GM12874 (cell line): ENCODE results near the gene ERO1A.

Experiments
- CTCF ChIP-seq: IDR thresholded peaks from 2 replicates; pipeline ENCODE4 v1.5.1; 2011; ENCODE audit warnings: low read depth, mild to moderate bottlenecking, control low read depth, low read length, moderate library complexity; ENCODE audit not compliant: insufficient read depth

Gene ERO1A

DNA sequence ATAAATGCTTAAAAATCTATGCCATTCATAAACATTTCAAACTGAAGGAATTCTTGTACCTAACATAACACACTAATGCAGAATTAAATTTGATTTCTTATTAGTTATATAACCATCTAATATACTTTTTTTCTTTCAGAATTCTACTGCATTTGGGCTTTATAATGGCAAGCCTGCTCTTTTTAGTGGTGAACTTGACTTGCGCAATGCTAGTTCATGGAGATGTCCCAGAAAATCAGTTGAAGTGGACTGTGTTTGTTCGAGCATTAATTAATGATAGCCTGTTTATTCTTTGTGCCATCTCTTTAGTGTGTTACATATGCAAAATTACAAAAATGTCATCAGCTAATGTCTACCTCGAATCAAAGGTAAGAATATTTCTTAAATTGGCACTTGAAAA lies 95.4 kb downstream of the ERO1A start:
- no peak for TF ChIP-seq CTCF

DNA sequence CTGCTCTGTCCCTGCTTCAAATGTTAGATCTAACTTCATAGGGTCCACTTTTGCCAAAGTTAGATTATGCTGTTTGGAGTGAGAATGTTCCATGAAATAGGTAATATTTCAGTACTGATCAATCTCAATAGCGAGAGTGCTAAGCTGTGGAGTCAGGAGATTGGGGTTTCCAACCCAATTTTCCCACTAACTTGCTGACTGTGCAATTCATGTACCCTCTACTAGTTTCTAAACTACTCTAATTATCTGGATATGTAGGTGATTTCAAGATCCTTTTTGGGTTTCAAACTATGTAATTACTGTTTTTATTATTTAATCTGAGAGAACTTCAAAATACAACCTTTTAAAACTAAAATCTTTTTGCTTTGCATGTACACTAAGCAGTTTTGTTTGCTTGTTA lies 96.8 kb downstream of the ERO1A start:
- no peak for TF ChIP-seq CTCF

- no peak for TF ChIP-seq CTCF
These were observed 98.5 kb downstream of the ERO1A start for GRCh38 chr14:52596861-52597260.

DNA sequence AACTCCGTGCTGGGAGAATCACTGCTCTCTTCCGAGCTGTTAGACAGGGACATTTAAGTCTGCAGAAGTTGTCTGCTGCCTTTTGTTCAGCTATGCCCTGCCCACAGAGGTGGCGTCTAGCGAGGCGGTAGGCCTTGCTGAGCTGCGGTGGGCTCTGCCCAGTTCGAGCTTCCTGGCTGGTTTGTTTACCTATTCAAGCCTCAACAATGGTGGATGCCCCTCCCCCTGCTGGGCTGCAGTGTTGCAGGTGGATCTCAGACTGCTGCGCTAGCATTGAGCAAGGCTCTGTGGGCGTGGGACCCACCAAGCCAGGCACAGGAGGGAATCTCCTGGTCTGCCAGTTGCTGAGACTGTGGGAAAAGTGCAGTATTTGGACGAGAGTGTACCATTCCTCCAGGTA lies 99.0 kb downstream of the ERO1A start:
- no peak for TF ChIP-seq CTCF

- TF ChIP-seq CTCF = no peak
These were observed 105.0 kb downstream of the ERO1A start for GRCh38 chr14:52590318-52590717.
